HL-60 (cell line): ENCODE results near the gene CLPX.

Experiments used
- SPI1 ChIP-seq: IDR thresholded peaks from 2 replicates; pipeline ENCODE4 v1.6.1; 2012; ENCODE audit warnings: low read depth, mild to moderate bottlenecking, borderline replicate concordance
- TF ChIP-seq, protein P1 (sequence below): IDR thresholded peaks from one replicate; pipeline ENCODE4 v1.5.1; 2011; ENCODE audit warnings: low read length, control low read depth, inconsistent platforms; ENCODE audit not compliant: insufficient read depth
- TF ChIP-seq, protein P2 (sequence below): IDR thresholded peaks from 2 replicates; pipeline ENCODE4 v1.6.1; 2012; ENCODE audit warnings: low read depth; ENCODE audit not compliant: insufficient replicate concordance

DNA sequence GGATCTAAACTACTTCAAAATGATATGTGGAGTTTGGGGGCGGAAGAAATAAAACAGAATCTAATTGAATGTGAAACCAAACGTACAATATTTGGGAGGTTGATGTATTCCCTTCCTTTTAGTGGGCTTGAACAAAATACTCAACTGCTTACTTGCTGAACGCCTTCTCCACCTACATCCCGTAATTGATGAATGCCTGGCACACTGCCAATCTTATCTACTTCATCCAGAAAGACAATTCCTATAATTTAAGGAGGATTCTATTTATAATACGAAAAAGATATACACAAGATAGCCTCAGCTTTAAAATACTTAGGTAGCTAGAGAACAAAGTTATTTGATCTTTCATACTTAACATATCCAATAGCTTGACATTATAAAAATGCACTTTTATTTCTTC lies 28.4 kb downstream of the CLPX start:
- TF ChIP-seq, protein P1, sequence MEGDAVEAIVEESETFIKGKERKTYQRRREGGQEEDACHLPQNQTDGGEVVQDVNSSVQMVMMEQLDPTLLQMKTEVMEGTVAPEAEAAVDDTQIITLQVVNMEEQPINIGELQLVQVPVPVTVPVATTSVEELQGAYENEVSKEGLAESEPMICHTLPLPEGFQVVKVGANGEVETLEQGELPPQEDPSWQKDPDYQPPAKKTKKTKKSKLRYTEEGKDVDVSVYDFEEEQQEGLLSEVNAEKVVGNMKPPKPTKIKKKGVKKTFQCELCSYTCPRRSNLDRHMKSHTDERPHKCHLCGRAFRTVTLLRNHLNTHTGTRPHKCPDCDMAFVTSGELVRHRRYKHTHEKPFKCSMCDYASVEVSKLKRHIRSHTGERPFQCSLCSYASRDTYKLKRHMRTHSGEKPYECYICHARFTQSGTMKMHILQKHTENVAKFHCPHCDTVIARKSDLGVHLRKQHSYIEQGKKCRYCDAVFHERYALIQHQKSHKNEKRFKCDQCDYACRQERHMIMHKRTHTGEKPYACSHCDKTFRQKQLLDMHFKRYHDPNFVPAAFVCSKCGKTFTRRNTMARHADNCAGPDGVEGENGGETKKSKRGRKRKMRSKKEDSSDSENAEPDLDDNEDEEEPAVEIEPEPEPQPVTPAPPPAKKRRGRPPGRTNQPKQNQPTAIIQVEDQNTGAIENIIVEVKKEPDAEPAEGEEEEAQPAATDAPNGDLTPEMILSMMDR = no peak
- TF ChIP-seq SPI1 = no peak
- TF ChIP-seq, protein P2, sequence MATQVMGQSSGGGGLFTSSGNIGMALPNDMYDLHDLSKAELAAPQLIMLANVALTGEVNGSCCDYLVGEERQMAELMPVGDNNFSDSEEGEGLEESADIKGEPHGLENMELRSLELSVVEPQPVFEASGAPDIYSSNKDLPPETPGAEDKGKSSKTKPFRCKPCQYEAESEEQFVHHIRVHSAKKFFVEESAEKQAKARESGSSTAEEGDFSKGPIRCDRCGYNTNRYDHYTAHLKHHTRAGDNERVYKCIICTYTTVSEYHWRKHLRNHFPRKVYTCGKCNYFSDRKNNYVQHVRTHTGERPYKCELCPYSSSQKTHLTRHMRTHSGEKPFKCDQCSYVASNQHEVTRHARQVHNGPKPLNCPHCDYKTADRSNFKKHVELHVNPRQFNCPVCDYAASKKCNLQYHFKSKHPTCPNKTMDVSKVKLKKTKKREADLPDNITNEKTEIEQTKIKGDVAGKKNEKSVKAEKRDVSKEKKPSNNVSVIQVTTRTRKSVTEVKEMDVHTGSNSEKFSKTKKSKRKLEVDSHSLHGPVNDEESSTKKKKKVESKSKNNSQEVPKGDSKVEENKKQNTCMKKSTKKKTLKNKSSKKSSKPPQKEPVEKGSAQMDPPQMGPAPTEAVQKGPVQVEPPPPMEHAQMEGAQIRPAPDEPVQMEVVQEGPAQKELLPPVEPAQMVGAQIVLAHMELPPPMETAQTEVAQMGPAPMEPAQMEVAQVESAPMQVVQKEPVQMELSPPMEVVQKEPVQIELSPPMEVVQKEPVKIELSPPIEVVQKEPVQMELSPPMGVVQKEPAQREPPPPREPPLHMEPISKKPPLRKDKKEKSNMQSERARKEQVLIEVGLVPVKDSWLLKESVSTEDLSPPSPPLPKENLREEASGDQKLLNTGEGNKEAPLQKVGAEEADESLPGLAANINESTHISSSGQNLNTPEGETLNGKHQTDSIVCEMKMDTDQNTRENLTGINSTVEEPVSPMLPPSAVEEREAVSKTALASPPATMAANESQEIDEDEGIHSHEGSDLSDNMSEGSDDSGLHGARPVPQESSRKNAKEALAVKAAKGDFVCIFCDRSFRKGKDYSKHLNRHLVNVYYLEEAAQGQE = no peak
